Smooth muscle cell (in vitro differentiated cells): ENCODE results near the gene DIP2C. TPM values are rescaled to one million over a fixed set of nuclear protein-coding genes. Genes with fewer than 3 reads are reported as not detected.
"Not testable (repeated sequence)": the region's sequence is repeated elsewhere in the genome, so short reads cannot be mapped to it uniquely, and the experiment has no call there.

ENCODE experiments used
- DNase-seq: peaks from one replicate; lab custom pipeline; 2025; ENCODE audit not compliant: unreplicated experiment; lab: John Stamatoyannopoulos, UW
- H2AFZ ChIP-seq: fragments of 200-600 bp; sonication (generic); 2 replicates; pipeline ENCODE4 v1.6.0; 2016; ENCODE audit warnings: antibody characterized with exemption, low read depth, mild to moderate bottlenecking
- H3F3A ChIP-seq: fragments of 200-600 bp; sonication (generic); 2 replicates; pipeline ENCODE4 v1.6.0; 2017; ENCODE audit warnings: antibody characterized with exemption, low read depth
- H3K27ac ChIP-seq: fragments of 200-600 bp; sonication (generic); 2 replicates; pipeline ENCODE4 v1.5.1; 2016; ENCODE audit warnings: low read depth, mild to moderate bottlenecking
- H3K27me3 ChIP-seq: fragments of 200-600 bp; sonication (generic); 2 replicates; pipeline ENCODE4 v1.6.1; 2016; ENCODE audit warnings: low read depth, mild to moderate bottlenecking
- H3K36me3 ChIP-seq: fragments of 200-600 bp; sonication (generic); 2 replicates; pipeline ENCODE4 v1.5.1; 2016; ENCODE audit warnings: low read depth
- H3K4me1 ChIP-seq: fragments of 200-600 bp; sonication (generic); 2 replicates; pipeline ENCODE4 v1.5.1; 2016; ENCODE audit warnings: low read depth
- H3K4me2 ChIP-seq: fragments of 200-600 bp; sonication (generic); 2 replicates; pipeline ENCODE4 v1.6.0; 2016; ENCODE audit warnings: mild to moderate bottlenecking
- H3K4me3 ChIP-seq: fragments of 200-600 bp; sonication (generic); 2 replicates; pipeline ENCODE4 v1.5.1; 2016; ENCODE audit warnings: mild to moderate bottlenecking
- H3K79me2 ChIP-seq: fragments of 200-600 bp; sonication (generic); 2 replicates; pipeline ENCODE4 v1.6.0; 2016; ENCODE audit warnings: low read depth, mild to moderate bottlenecking
- H3K9ac ChIP-seq: fragments of 200-600 bp; sonication (generic); 2 replicates; pipeline ENCODE4 v1.6.0; 2016; ENCODE audit warnings: low read depth
- H3K9me3 ChIP-seq: fragments of 200-600 bp; sonication (generic); replicated peaks from 2 replicates; pipeline ENCODE4 v1.5.1; 2016; ENCODE audit warnings: low read depth
- H4K20me1 ChIP-seq: fragments of 200-600 bp; sonication (generic); 2 replicates; pipeline ENCODE4 v1.6.0; 2016; ENCODE audit warnings: low read depth
- WGBS: methylation state at CpG from one replicate; pipeline ENCODE4 v1.1.7; 2016; ENCODE audit warnings: low lambda C conversion rate; 5-methylcytosine and 5-hydroxymethylcytosine counted together
- polyA plus RNA-seq: library from polyadenylated mRNA; unstranded; fragments of >200 nt; fragmentation: Nextera tagmentation; extraction: Ambion mirVana; gene quantifications from 2 replicates; pipeline ENCODE4 v1.2.1, GENCODE V29; 2016
- total RNA-seq: library from RNA; depleted of rRNA; stranded (reverse); fragments of >200 nt; gene quantifications from 2 replicates; pipeline ENCODE4 v1.2.3, GENCODE V29; 2014
- TF ChIP-seq, protein P1 (sequence below): fragments of 200-600 bp; sonication (generic); IDR thresholded peaks from 2 replicates; pipeline ENCODE4 v1.5.1; 2017; ENCODE audit warnings: borderline replicate concordance, mild to moderate bottlenecking, antibody characterized with exemption; ENCODE audit not compliant: insufficient read depth, poor library complexity, severe bottlenecking

Gene DIP2C
- total and polyA plus RNA-seq, 2 experiments from 2014 or later: 14.9 to 15.3 TPM

GRCh38 chr10:451021-451471 is 238.4 kb downstream of the DIP2C start:
- Histone ChIP-seq H3K4me2 (peak overlapping the region; percentile 26), H3K4me1 (peaks cover 11% of the 10 kb centered on the region), H4K20me1 (peaks cover 90% of the 10 kb centered on the region), H3K9me3 (no peaks in the 10 kb centered on the region), H3K9ac (no peak overlapping the region), H2AFZ (no peak overlapping the region), H3K36me3 (no peaks in the 10 kb centered on the region), H3K27me3 (no peaks in the 10 kb centered on the region), H3K79me2 (peaks cover 8% of the 10 kb centered on the region), H3K27ac (no peak overlapping the region), H3F3A (peaks cover 18% of the 10 kb centered on the region), H3K4me3 (no peak overlapping the region)
- TF ChIP-seq, protein P1, sequence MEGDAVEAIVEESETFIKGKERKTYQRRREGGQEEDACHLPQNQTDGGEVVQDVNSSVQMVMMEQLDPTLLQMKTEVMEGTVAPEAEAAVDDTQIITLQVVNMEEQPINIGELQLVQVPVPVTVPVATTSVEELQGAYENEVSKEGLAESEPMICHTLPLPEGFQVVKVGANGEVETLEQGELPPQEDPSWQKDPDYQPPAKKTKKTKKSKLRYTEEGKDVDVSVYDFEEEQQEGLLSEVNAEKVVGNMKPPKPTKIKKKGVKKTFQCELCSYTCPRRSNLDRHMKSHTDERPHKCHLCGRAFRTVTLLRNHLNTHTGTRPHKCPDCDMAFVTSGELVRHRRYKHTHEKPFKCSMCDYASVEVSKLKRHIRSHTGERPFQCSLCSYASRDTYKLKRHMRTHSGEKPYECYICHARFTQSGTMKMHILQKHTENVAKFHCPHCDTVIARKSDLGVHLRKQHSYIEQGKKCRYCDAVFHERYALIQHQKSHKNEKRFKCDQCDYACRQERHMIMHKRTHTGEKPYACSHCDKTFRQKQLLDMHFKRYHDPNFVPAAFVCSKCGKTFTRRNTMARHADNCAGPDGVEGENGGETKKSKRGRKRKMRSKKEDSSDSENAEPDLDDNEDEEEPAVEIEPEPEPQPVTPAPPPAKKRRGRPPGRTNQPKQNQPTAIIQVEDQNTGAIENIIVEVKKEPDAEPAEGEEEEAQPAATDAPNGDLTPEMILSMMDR: no peak
- no peak for DNase-seq
- WGBS: 47% methylated on average over 11 of the region's 11 CpGs

DNA sequence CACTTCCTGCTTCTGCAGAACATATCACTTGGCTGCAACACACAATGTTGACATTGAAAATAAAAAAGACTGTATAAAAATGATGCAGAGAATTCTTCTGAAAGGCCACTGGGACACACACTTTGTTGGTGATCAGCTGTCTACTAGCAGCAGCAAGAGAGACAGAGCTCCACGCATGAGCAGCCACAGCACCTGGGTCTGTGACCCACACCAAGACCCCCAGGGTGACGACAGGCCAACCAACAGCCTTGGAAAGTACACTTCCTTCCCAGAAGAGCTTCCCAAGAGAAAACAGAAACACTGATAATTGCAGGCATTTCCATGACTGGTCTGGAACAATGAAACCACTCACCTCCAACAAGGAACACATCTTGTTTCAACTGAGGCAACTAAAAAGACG is 239.0 kb downstream of the DIP2C start:
- 83% methylated on average over 3 of the region's 3 CpGs for WGBS
- H3K79me2 ChIP-seq: peaks cover 8% of the 10 kb centered on the region

DNA sequence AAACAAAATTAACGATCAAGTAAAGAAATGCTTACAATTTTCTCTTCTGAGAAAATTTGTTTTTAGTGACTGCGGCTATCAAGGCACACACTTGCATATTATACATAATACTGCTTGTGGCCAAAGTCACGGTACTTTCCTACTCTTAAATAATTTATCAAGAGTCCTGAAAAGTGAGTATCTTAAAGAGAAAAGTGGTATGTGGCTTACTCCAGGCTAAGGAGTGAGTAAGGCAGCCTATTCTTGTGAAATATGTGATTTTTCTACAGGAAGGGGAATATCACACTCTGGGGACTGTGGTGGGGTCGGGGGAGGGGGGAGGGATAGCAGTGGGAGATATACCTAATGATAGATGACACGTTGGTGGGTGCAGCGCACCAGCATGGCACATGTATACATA is 240.1 kb downstream of the DIP2C start:
- DNase-seq, H3K36me3 ChIP-seq, H2AFZ ChIP-seq, H3K79me2 ChIP-seq, H3K27ac ChIP-seq, H3K9me3 ChIP-seq, H3K4me2 ChIP-seq, H3K9ac ChIP-seq, H3K27me3 ChIP-seq, H3K4me3 ChIP-seq: not testable (repeated sequence)
- H3K4me1 ChIP-seq: peaks cover 11% of the 10 kb centered on the region
- H3F3A ChIP-seq: peaks cover 18% of the 10 kb centered on the region
- H4K20me1 ChIP-seq: peaks cover 96% of the 10 kb centered on the region
- WGBS: 94% methylated on average over 3 of the region's 6 CpGs

More for the DNA sequence above, 239.0 kb downstream of the DIP2C start:
- Histone ChIP-seq H3K4me2 (no peak overlapping the region), H4K20me1 (peaks cover 94% of the 10 kb centered on the region), H3K27ac (no peak overlapping the region), H3K4me1 (peaks cover 11% of the 10 kb centered on the region), H3K27me3 (no peaks in the 10 kb centered on the region), H3K4me3 (no peak overlapping the region), H3K9ac (no peak overlapping the region), H3K36me3 (no peaks in the 10 kb centered on the region), H3K9me3 (no peaks in the 10 kb centered on the region), H3F3A (peaks cover 18% of the 10 kb centered on the region), H2AFZ (no peak overlapping the region)
- TF ChIP-seq, protein P1: no peak
- DNase-seq: no peak

DNA sequence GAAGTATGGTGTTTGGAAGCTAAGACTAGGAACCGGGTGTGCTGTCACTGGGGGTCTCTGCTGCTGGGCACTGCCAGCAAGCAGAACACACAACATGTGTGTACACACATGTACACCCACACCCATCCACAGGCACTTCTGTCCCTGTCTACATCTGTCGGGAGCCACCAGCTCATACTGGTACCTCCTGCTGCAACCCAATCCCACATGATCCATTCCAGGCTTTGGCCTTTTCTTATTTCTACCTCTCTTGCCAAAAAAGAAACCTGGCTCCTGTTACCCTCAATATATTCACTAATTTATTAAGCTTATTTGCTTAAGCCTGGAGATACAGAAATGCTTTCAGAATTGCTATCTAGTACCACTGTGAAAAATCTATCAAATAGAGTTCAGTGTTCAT is 246.0 kb downstream of the DIP2C start:
- no peak overlapping the region for H2AFZ ChIP-seq

More for the DNA sequence above, 246.0 kb downstream of the DIP2C start:
- Histone ChIP-seq H3K4me3 (no peak overlapping the region), H3K27ac (no peak overlapping the region), H3K79me2 (no peaks in the 10 kb centered on the region), H3K4me2 (no peak overlapping the region), H3K4me1 (no peaks in the 10 kb centered on the region), H3K9me3 (no peaks in the 10 kb centered on the region), H3K36me3 (no peaks in the 10 kb centered on the region), H3K27me3 (no peaks in the 10 kb centered on the region), H3F3A (peaks cover 6% of the 10 kb centered on the region), H4K20me1 (peaks cover 92% of the 10 kb centered on the region), H3K9ac (no peak overlapping the region)
- TF ChIP-seq, protein P1: no peak
- DNase-seq: no peak
- WGBS: 100% methylated on average over 2 of the region's 2 CpGs
